ENCODE measurements around the gene UTS2R. TPM values are rescaled to one million over a fixed set of nuclear protein-coding genes. Genes with fewer than 3 reads are reported as not detected.
A peak's percentile ranks its signal among the peaks of the same experiment; 100 is the strongest.

The UTS2R gene
- total RNA-seq, 4 donors from 2014 or later = not detected

GRCh38 chr17:82382933-82383255 is 11.3 kb downstream of the UTS2R start:
- in situ Hi-C loops (cut with MboI; ENCODE audit: low sequenced_read_pairs in 4 of 4) = no loop called here

GRCh38 chr17:82383411-82383810 is 11.8 kb downstream of the UTS2R start:
- TF ChIP-seq POLR2A (IDR thresholded peaks at IDR 0.05) (no peak), CTCF (IDR thresholded peaks at IDR 0.05 in 4 of 5, conservative IDR thresholded peaks at IDR 0.05 in 1 of 5) (no peak)
- DNase-seq = no peak
- intact Hi-C loops (cut with DNase I; ENCODE audit: low total_unique reads) (no loop called here), in situ Hi-C loops (cut with MboI; ENCODE audit: low sequenced_read_pairs in 4 of 4) (no loop called here)
- H3K4me1 ChIP-seq = peaks cover 21 to 29% of the 10 kb centered on the region in 2 donors
- H3K4me3 ChIP-seq = no peak overlapping the region
- H3K27ac ChIP-seq = no peak overlapping the region
- peaks cover 50 to 57% (median 56%) of the 10 kb centered on the region in 3 donors for H3K27me3 ChIP-seq
- H3K9me3 ChIP-seq = no peaks in the 10 kb centered on the region
- no peaks in the 10 kb centered on the region for H3K36me3 ChIP-seq
- ATAC-seq = no peak

More at GRCh38 chr17:82382933-82383255, 11.3 kb downstream of the UTS2R start:
- H3K27me3 ChIP-seq = peaks cover 55 to 61% (median 60%) of the 10 kb centered on the region in 3 donors
- DNase-seq (no peak), ATAC-seq (no peak)
- no peak overlapping the region for H3K4me3 ChIP-seq
- TF ChIP-seq POLR2A (IDR thresholded peaks at IDR 0.05) (no peak), CTCF (IDR thresholded peaks at IDR 0.05 in 4 of 5, conservative IDR thresholded peaks at IDR 0.05 in 1 of 5) (no peak)
- H3K4me1 ChIP-seq = peaks cover 21 to 29% of the 10 kb centered on the region in 2 donors
- intact Hi-C loops (cut with DNase I; ENCODE audit: low total_unique reads) = no loop called here
- H3K9me3 ChIP-seq = no peaks in the 10 kb centered on the region
- H3K27ac ChIP-seq = no peak overlapping the region
- H3K36me3 ChIP-seq = no peaks in the 10 kb centered on the region

GRCh38 chr17:82384051-82384729 is 12.6 kb downstream of the UTS2R start:
- peaks cover 21 to 29% of the 10 kb centered on the region in 2 donors for H3K4me1 ChIP-seq
- no peak for TF ChIP-seq POLR2A (IDR thresholded peaks at IDR 0.05)
- TF ChIP-seq CTCF (IDR thresholded peaks at IDR 0.05 in 4 of 5, conservative IDR thresholded peaks at IDR 0.05 in 1 of 5) = no peak
- intact Hi-C loops (cut with DNase I; ENCODE audit: low total_unique reads) (no loop called here), in situ Hi-C loops (cut with MboI; ENCODE audit: low sequenced_read_pairs in 4 of 4) (no loop called here)
- no peak overlapping the region for H3K27ac ChIP-seq
- no peaks in the 10 kb centered on the region for H3K9me3 ChIP-seq
- ATAC-seq (no peak), DNase-seq (no peak)
- H3K4me3 ChIP-seq = no peak overlapping the region
- H3K36me3 ChIP-seq = no peaks in the 10 kb centered on the region
- peaks cover 44 to 51% (median 50%) of the 10 kb centered on the region in 3 donors for H3K27me3 ChIP-seq

- TF ChIP-seq CTCF (IDR thresholded peaks at IDR 0.05 in 4 of 5, conservative IDR thresholded peaks at IDR 0.05 in 1 of 5) (no peak), POLR2A (IDR thresholded peaks at IDR 0.05) (no peak)
- no peak overlapping the region for H3K4me3 ChIP-seq
- H3K27ac ChIP-seq = peak overlapping the region; percentile 32 to 48 (median 45)
- no peaks in the 10 kb centered on the region for H3K9me3 ChIP-seq
- H3K27me3 ChIP-seq = peaks cover 37 to 45% (median 44%) of the 10 kb centered on the region in 3 donors
- ATAC-seq (peak; percentile 83 to 89), DNase-seq (peak; percentile 69 to 88)
- intact Hi-C loops (cut with DNase I; ENCODE audit: low total_unique reads) = no loop called here
- in situ Hi-C loops (cut with MboI; ENCODE audit: low sequenced_read_pairs in 4 of 4) = no loop called here
- peaks cover 21 to 29% of the 10 kb centered on the region in 2 donors for H3K4me1 ChIP-seq
- H3K36me3 ChIP-seq = no peaks in the 10 kb centered on the region
Observed at GRCh38 chr17:82384730-82385481, 13.3 kb downstream of the UTS2R start.
